HG03354 (cell line): ENCODE measurements around the gene PEAK1.
"Not testable (repeated sequence)": the region's sequence is repeated elsewhere in the genome, so short reads cannot be mapped to it uniquely, and the experiment has no call there.

Source experiments
- ATAC-seq: cut with Tn5 transposase; IDR thresholded peaks from one replicate; pipeline ENCODE4 v1.9.1; 2021; ENCODE audit warnings: mild to moderate bottlenecking; ENCODE audit not compliant: unreplicated experiment, poor library complexity, severe bottlenecking

Gene PEAK1

GRCh38 chr15:77426377-77426776, 6.5 kb upstream of the PEAK1 start:
- ATAC-seq, result no peak

- no peak for ATAC-seq
These were observed 5.2 kb upstream of the PEAK1 start for GRCh38 chr15:77425104-77425503.

- ATAC-seq, result no peak
These were observed 1.4 kb upstream of the PEAK1 start for GRCh38 chr15:77421370-77421700.

- ATAC-seq, result peak; percentile 50
These were observed 886 bp upstream of the PEAK1 start, which contains the start of gene HMG20A for GRCh38 chr15:77420610-77421369. HMG20A (plus strand) TSS chr15:77420888; CDS start chr15:77458408, 37,520 bp downstream.

GRCh38 chr15:77418966-77419835, 703 bp downstream of the PEAK1 start:
- no peak for ATAC-seq

GRCh38 chr15:77418391-77418965, 1.4 kb downstream of the PEAK1 start:
- ATAC-seq, result no peak

GRCh38 chr15:77417602-77418001, 2.3 kb downstream of the PEAK1 start:
- ATAC-seq, result no peak

- no peak for ATAC-seq
These were observed 3.0 kb downstream of the PEAK1 start for GRCh38 chr15:77416954-77417353.

GRCh38 chr15:77416148-77416455, 3.8 kb downstream of the PEAK1 start:
- no peak for ATAC-seq

- ATAC-seq, result no peak
These were observed 4.3 kb downstream of the PEAK1 start for GRCh38 chr15:77415450-77416147.

- ATAC-seq, result no peak
These were observed 5.0 kb downstream of the PEAK1 start for GRCh38 chr15:77414789-77415442.

GRCh38 chr15:77413699-77414349, 6.1 kb downstream of the PEAK1 start:
- ATAC-seq, result no peak

- ATAC-seq, result no peak
These were observed 6.8 kb downstream of the PEAK1 start for GRCh38 chr15:77412972-77413698.

GRCh38 chr15:77411619-77411976, 8.3 kb downstream of the PEAK1 start:
- ATAC-seq, result no peak

- ATAC-seq, result no peak
These were observed 8.9 kb downstream of the PEAK1 start for GRCh38 chr15:77410701-77411618.

GRCh38 chr15:77410157-77410500, 9.8 kb downstream of the PEAK1 start:
- not testable (repeated sequence) for ATAC-seq

GRCh38 chr15:77409259-77410156, 10.4 kb downstream of the PEAK1 start:
- ATAC-seq, result peak; percentile 75
